ENCODE results near the gene GUCY2F. TPM values are rescaled to one million over a fixed set of nuclear protein-coding genes. Genes with fewer than 3 reads are reported as not detected.
A peak's percentile ranks its signal among the peaks of the same experiment; 100 is the strongest.

GUCY2F gene
- total RNA-seq, 4 donors from 2014 or later, result not detected

DNA sequence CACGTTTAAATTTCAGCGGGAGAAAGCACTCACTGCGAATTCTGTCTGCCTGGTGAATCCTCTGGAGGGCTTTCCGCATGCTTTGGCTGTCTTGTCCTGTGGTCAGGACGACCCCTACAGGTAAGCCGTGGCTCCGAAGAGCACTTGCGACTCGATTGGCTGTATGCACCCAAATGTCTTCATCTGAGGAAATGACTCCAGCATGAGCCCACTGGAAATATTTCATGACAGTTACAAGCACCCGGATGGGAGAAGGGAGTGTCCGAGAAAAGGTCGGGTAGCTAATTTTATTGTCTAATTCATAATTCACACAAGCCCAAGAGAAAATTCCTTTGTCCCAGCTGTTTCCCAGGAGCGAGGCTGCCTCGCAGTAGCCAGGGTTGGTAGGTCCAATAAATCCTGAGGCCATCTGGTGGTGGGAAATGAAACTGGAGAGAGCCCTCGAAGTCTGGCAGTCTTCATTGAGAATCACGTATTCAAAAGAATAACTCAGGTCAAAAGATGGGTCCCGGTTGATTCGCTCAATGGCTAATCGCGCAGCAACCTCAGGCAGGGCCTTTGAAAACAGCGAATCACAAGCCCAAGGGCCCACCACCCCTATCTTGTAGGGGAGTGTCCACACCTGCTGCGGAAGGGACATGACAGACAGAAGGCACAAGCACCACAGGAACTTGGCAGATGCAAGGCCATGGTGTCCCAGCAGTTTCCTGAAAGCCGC lies 6.6 kb downstream of the GUCY2F start:
- Histone ChIP-seq H3K4me1 (no peaks in the 10 kb centered on the region), H3K9me3 (no peaks in the 10 kb centered on the region), H3K4me3 (replicated peaks in 1 of 3) (no peak overlapping the region), H3K27me3 (peaks cover 5% of the 10 kb centered on the region), H3K27ac (no peak overlapping the region), H3K36me3 (no peaks in the 10 kb centered on the region)
- TF ChIP-seq POLR2A (IDR thresholded peaks at IDR 0.05), result no peak
- TF ChIP-seq, protein P1, sequence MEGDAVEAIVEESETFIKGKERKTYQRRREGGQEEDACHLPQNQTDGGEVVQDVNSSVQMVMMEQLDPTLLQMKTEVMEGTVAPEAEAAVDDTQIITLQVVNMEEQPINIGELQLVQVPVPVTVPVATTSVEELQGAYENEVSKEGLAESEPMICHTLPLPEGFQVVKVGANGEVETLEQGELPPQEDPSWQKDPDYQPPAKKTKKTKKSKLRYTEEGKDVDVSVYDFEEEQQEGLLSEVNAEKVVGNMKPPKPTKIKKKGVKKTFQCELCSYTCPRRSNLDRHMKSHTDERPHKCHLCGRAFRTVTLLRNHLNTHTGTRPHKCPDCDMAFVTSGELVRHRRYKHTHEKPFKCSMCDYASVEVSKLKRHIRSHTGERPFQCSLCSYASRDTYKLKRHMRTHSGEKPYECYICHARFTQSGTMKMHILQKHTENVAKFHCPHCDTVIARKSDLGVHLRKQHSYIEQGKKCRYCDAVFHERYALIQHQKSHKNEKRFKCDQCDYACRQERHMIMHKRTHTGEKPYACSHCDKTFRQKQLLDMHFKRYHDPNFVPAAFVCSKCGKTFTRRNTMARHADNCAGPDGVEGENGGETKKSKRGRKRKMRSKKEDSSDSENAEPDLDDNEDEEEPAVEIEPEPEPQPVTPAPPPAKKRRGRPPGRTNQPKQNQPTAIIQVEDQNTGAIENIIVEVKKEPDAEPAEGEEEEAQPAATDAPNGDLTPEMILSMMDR (IDR thresholded peaks at IDR 0.05), result peak; percentile 17 to 49 (median 38)
- WGBS, 2 donors, result 5 to 7% methylated on average over 7 to 15 of the region's 23 CpGs
- intact Hi-C loops (cut with DNase I), result no loop called here
- peak; percentile 33 to 42 for DNase-seq

DNA sequence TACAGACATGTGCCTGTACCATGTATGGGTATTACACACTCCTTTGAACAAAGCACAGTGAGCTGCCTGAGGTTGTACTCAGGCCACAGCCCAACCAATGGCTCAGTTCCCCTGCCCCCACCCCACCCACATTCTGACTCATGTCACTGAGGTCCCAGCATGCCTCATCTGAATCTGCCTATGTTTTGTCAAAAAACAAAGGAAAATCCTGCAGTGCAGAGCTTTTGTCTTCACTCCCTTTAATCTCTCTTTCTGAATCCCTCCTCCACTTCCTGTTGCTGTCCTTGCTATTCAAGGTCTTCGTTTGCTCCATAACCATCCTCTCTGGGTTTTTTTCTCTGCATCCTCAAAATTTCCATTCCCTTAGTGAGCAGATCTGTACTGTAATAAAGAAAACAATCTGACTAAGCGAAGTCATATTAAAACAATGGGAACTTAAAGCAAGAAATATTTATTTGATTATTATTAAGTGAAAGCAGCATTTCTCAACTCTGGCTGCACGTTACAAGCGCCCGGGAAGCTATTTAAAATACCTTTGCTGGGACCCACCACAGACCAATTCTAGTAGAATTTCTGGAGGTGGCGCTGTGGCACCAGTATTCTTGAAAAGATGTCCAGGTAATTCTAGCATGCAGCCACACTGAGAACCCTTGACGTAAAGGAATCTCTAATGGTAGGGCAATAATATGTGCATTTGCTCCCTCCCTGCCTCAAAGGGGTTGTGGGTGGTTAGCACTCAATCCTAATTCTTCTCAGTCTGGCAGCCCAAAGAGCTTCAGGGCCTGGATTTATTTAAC lies 8.7 kb downstream of the GUCY2F start:
- TF ChIP-seq POLR2A (IDR thresholded peaks at IDR 0.05), result no peak
- TF ChIP-seq, protein P1 (IDR thresholded peaks at IDR 0.05), result no peak
- no peak overlapping the region for H3K27ac ChIP-seq
- H3K4me3 ChIP-seq (replicated peaks in 1 of 3), result no peak overlapping the region
- no peaks in the 10 kb centered on the region for H3K36me3 ChIP-seq
- H3K27me3 ChIP-seq, result peaks cover 5% of the 10 kb centered on the region
- H3K4me1 ChIP-seq, result no peaks in the 10 kb centered on the region
- WGBS, 2 donors, result 44 to 53% methylated on average over 7 of the region's 7 CpGs
- intact Hi-C loops (cut with DNase I), result no loop called here
- no peak for DNase-seq
- no peaks in the 10 kb centered on the region for H3K9me3 ChIP-seq

DNA sequence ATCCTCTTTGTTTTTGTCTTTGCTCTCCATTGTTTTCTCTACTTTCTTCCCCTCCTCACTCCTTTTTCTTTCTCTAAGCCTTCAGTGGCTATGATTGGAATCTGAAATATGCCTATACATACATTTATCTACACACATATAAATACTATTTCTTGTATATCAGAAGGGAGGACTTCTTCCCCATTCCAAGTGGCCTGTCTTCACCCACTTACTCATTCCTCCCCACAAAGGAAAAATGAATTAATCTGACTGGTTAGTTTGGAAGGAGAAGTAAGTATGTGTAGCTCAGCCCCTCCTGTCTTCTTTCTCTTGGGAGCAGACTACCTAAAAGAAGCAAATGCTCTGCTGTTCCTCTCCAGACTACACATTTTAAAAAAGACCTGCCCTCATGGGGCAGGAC lies 17.7 kb downstream of the GUCY2F start:
- no peak overlapping the region for H3K4me3 ChIP-seq (replicated peaks in 1 of 3)
- H3K27ac ChIP-seq, result no peak overlapping the region
- H3K27me3 ChIP-seq, result no peaks in the 10 kb centered on the region
- H3K36me3 ChIP-seq, result no peaks in the 10 kb centered on the region
- TF ChIP-seq POLR2A (IDR thresholded peaks at IDR 0.05), result no peak
- TF ChIP-seq, protein P1 (IDR thresholded peaks at IDR 0.05), result no peak
- no peak for DNase-seq
- no peaks in the 10 kb centered on the region for H3K4me1 ChIP-seq
- H3K9me3 ChIP-seq, result no peaks in the 10 kb centered on the region
- intact Hi-C loops (cut with DNase I), result no loop called here

DNA sequence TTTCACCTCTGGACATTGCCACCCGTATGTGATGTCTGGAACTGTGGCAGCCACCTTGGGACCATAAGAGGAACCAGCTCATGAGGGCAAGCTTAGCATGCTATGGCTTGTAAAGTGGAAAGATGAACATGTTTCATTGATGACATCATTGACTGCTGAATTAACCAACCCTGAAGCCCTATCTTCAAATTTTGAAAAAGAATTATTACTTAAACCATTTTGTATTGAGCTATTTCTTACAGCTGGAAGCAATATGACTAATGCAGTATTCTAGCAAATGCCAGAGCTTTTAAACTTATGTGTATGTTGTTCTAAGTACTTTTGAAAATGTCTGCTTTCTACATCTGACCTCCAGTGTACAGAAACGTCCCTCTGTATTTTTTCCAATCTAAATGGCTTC lies 18.1 kb downstream of the GUCY2F start:
- H3K27ac ChIP-seq, result no peak overlapping the region
- WGBS, 2 donors, result 52 to 83% methylated on average over 2 of the region's 2 CpGs
- TF ChIP-seq POLR2A (IDR thresholded peaks at IDR 0.05), result no peak
- TF ChIP-seq, protein P1 (IDR thresholded peaks at IDR 0.05), result no peak
- H3K4me3 ChIP-seq (replicated peaks in 1 of 3), result no peak overlapping the region
- no peaks in the 10 kb centered on the region for H3K36me3 ChIP-seq
- no peak for DNase-seq
- H3K27me3 ChIP-seq, result no peaks in the 10 kb centered on the region
- intact Hi-C loops (cut with DNase I), result no loop called here
- H3K4me1 ChIP-seq, result no peaks in the 10 kb centered on the region
- H3K9me3 ChIP-seq, result no peaks in the 10 kb centered on the region
